HG02938 (cell line): ENCODE data around the gene HSD17B11.
"Not testable (repeated sequence)": the region's sequence is repeated elsewhere in the genome, so short reads cannot be mapped to it uniquely, and the experiment has no call there.

Experiments used
- ATAC-seq: cut with Tn5 transposase; IDR thresholded peaks from one replicate; pipeline ENCODE4 v1.9.1; 2021; ENCODE audit warnings: mild to moderate bottlenecking, moderate library complexity; ENCODE audit not compliant: unreplicated experiment

The HSD17B11 gene

GRCh38 chr4:87310691-87311335, 80.2 kb downstream of the HSD17B11 start:
- no peak for ATAC-seq

DNA sequence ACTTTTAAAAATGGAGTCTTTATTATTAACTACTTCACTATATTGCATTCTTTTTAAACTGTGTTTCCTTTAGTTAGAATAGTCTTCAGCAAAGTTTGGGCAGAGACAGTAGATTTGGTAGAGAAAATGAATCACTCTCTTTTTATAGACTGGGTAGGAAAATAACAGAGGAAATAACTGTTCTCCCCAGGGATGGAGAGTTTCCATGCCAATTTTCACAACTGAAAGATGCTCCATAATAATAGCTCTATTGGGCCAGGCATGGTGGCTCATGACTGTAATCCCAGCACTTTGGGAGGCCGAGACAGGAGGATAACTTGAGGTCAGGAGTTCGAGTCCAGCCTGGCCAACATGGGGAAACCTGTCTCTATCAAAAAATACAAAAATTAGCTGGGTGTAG, 81.4 kb downstream of the HSD17B11 start:
- ATAC-seq = no peak

DNA sequence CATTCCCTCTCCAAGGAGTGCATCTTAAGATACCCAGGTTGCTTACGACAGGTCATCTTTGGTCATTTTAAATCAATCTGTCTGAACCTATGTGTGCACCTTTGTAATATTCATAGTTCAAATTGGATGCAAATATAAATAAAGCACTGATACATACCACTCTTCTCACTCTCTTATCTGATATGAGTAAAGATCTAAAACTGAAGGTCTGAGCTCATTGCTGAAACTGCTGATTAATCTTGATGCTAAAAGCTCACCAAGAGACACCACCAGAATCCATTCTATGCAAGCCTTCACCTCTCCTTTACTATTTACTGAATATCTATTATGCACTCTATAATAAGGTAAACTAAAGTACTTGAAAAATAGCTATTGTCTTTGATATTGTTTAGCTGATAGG, 84.9 kb downstream of the HSD17B11 start:
- no peak for ATAC-seq

DNA sequence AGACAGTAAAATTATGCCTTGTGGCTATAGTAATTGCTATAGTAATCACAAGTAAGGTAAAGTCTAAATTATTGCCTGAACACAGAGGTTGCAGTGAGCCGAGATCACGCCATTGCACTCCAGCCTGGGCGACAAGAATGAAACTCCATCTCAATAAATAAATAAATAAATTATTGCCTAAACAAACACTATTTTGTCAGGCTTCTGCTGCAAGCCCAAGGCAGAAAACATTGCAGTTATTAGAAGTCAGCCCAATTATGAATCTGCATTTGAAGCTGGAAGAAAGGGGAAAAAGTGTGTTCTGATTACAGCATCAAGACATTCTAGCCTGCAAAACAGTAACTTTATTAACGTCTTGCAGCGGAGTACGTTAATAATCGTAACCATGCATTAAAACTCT, 85.4 kb downstream of the HSD17B11 start:
- ATAC-seq = no peak

GRCh38 chr4:87304745-87305432, 86.1 kb downstream of the HSD17B11 start:
- ATAC-seq = no peak

DNA sequence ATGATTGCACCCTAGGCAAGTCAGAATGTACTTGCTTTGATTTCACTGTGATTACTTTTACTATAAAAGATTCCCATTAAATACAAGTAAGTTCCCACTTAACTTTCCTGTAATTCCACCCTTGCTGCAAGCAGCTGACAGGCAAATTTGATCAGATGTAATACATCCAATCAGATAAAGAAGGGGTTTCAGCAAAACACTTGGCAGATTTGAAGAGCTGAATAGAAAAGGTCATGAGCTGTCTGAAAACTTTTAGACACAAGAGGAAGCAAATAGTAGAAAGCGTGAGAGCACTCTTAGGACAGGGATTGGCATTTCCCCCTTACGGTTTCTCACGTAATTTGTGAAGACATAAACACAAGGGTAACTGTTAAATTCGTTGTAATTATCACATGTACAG, 91.1 kb downstream of the HSD17B11 start:
- ATAC-seq = no peak

- no peak for ATAC-seq
Observed at GRCh38 chr4:87298362-87298761, 92.6 kb downstream of the HSD17B11 start.

GRCh38 chr4:87294911-87295310, 96.1 kb downstream of the HSD17B11 start:
- ATAC-seq = not testable (repeated sequence)

GRCh38 chr4:87293889-87294288, 97.1 kb downstream of the HSD17B11 start:
- ATAC-seq = not testable (repeated sequence)

DNA sequence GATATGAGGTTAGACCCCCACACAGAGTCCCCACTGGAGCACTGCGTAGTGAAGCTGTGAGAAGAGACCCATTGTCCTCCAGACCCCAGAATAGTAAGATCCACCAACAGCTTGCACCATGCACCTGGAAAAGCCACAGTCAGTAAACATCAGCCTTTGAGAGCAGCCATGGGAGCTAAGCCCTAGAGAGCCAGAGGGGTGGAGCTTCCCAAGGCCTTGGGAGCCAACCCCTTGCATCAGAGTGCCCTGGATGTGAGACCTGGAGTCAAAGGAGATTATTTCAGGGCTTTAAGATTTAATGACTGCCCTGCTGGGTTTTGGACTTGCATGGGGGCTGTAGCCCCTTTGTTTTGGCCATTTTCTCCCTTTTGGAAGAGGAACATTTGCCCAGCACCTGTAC, 104.0 kb downstream of the HSD17B11 start:
- ATAC-seq = no peak
